Caco-2 (cell line): ENCODE data around the gene ZFPL1. TPM values are rescaled to one million over a fixed set of nuclear protein-coding genes. Genes with fewer than 3 reads are reported as not detected.

Experiments used
- BruUV-seq: library from RNA; stranded (reverse); fragments of 400-500 nt; replicated peaks from 2 replicates; lab custom pipeline; 2021; lab: Mats Ljungman, UMichigan
- CTCF ChIA-PET: fragments of 300-600 bp; sonication (Branson Sonifier 250); formaldehyde crosslinking; loops from one replicate; lab custom pipeline; 2022; ENCODE audit warnings: antibody characterized with exemption; lab: Charles Lee
- POLR2A ChIA-PET: fragments of 300-600 bp; sonication (Branson Sonifier 250); formaldehyde crosslinking; loops from one replicate; lab custom pipeline; 2022; ENCODE audit warnings: antibody characterized with exemption; lab: Charles Lee
- DNase-seq, 2 experiments: peaks; one replicate each; pipeline versions ENCODE4 v3.0.0 to v3.0.0-alpha.2; 2020 to 2022
- H3K27me3 ChIP-seq: replicated peaks from 2 replicates; pipeline ENCODE4 v1.6.0; 2011; ENCODE audit warnings: low read length; ENCODE audit not compliant: control insufficient read depth, insufficient read depth
- H3K36me3 ChIP-seq: 2 replicates; pipeline ENCODE4 v1.5.1; 2011; ENCODE audit warnings: low read length; ENCODE audit not compliant: control insufficient read depth, insufficient read depth
- H3K4me1 ChIP-seq: fragments of 250-450 bp; sonication (Bioruptor Pico); 2 replicates; pipeline ENCODE4 v1.5.1; 2020; ENCODE audit warnings: mild to moderate bottlenecking
- H3K4me3 ChIP-seq: 2 replicates; pipeline ENCODE4 v1.5.1; 2011; ENCODE audit warnings: low read depth, mild to moderate bottlenecking, control low read depth, low read length
- H3K9me3 ChIP-seq: fragments of 250-450 bp; sonication (Bioruptor Pico); 2 replicates; pipeline ENCODE4 v1.5.1; 2020; ENCODE audit warnings: mild to moderate bottlenecking, moderate library complexity
- H3K27ac Mint-ChIP-seq: one replicate; pipeline ENCODE4 v1.8.0; 2022; ENCODE audit warnings: mixed read lengths; ENCODE audit not compliant: unreplicated experiment
- H3K27me3 Mint-ChIP-seq: one replicate; pipeline ENCODE4 v1.8.0; 2022; ENCODE audit warnings: mixed read lengths; ENCODE audit not compliant: insufficient read depth, unreplicated experiment
- H3K36me3 Mint-ChIP-seq: one replicate; pipeline ENCODE4 v1.8.0; 2022; ENCODE audit warnings: mild to moderate bottlenecking, mixed read lengths; ENCODE audit not compliant: insufficient read depth, unreplicated experiment
- H3K4me1 Mint-ChIP-seq: one replicate; pipeline ENCODE4 v1.8.0; 2022; ENCODE audit warnings: low read depth, mixed read lengths; ENCODE audit not compliant: unreplicated experiment
- H3K4me3 Mint-ChIP-seq: one replicate; pipeline ENCODE4 v1.8.0; 2022; ENCODE audit warnings: mild to moderate bottlenecking, moderate library complexity, mixed read lengths; ENCODE audit not compliant: unreplicated experiment
- H3K9me3 Mint-ChIP-seq: one replicate; pipeline ENCODE4 v1.8.0; 2022; ENCODE audit warnings: mixed read lengths; ENCODE audit not compliant: unreplicated experiment
- intact Hi-C: fragments of 100-400 bp; cut with micrococcal nuclease; formaldehyde crosslinking; loops from one replicate; pipeline ENCODE4 v1.10.0; 2022; ENCODE audit not compliant: unreplicated experiment
- total RNA-seq: library from RNA; stranded (reverse); gene quantifications from 2 replicates; pipeline ENCODE4 v1.2.3, GENCODE V29; 2022
- TF ChIP-seq, protein P1 (sequence below), 2 experiments: fragments of 200-600 bp in 1 of 2; IDR thresholded peaks; 1 replicate in 1 of 2; 2 replicates in 1 of 2; pipeline versions ENCODE4 v1.5.1 to v1.8.0; 2011 to 2022; ENCODE audit warnings: antibody characterized with exemption in 1 of 2, control low read depth in 1 of 2, inconsistent platforms in 1 of 2, low read depth in 1 of 2, low read length in 1 of 2, mild to moderate bottlenecking in 1 of 2, moderate library complexity in 1 of 2; ENCODE audit not compliant: insufficient read depth in 1 of 2, severe bottlenecking in 1 of 2, unreplicated experiment in 1 of 2

ZFPL1 gene
- total RNA-seq, 1 experiment from 2014 or later, result 46.0 TPM

DNA sequence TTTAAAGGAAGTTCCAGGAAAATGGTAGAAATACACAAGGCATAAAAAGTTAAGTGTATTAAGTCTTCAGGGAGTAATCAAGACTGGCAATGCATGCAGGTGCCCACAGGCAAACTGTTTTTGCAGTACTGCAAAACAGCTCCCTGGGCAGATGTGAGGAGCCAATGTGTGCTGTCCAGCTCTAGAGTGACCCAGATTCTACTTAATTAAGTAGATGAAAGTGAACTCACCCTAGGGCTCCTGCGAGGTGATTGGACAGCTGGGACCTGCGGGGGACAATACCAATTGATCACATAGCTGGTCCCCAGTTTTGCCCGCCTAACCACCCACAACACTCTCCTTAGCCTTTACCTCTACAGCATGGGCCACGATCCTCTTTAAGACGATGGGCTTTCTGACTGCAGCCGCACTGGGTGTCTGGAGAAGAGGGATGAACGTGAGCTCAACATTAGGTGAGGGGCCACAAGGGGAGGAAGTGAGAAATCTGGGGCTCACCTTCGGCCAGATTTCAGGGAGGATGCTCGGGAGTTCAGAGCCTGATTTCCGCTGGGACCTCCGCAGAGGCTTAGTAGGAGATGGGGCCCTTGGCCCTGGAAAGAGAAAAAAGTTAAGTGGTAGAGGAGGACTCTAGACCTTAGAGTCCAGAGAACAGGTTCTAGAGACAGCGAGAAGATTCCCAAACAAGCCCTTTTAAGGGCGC, 738 bp upstream of the ZFPL1 start:
- ChIA-PET POLR2A (no interaction called here), CTCF (interaction anchor here (0.9 kb wide), 1 partner anchor 69 kb away, joined by 3 read pairs; the partner anchor contains the start of gene ARL2)
- peaks cover 63% of the 10 kb centered on the region for H3K36me3 Mint-ChIP-seq
- TF ChIP-seq, protein P1, sequence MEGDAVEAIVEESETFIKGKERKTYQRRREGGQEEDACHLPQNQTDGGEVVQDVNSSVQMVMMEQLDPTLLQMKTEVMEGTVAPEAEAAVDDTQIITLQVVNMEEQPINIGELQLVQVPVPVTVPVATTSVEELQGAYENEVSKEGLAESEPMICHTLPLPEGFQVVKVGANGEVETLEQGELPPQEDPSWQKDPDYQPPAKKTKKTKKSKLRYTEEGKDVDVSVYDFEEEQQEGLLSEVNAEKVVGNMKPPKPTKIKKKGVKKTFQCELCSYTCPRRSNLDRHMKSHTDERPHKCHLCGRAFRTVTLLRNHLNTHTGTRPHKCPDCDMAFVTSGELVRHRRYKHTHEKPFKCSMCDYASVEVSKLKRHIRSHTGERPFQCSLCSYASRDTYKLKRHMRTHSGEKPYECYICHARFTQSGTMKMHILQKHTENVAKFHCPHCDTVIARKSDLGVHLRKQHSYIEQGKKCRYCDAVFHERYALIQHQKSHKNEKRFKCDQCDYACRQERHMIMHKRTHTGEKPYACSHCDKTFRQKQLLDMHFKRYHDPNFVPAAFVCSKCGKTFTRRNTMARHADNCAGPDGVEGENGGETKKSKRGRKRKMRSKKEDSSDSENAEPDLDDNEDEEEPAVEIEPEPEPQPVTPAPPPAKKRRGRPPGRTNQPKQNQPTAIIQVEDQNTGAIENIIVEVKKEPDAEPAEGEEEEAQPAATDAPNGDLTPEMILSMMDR (IDR thresholded peaks at IDR 0.05; ENCODE audit: insufficient read depth in 1 of 2, low read depth in 1 of 2, low read length in 1 of 2, severe bottlenecking in 1 of 2, unreplicated experiment in 1 of 2), result no peak
- no peaks in the 10 kb centered on the region for H3K9me3 ChIP-seq
- peaks cover 24% of the 10 kb centered on the region for H3K4me1 Mint-ChIP-seq
- H3K9me3 Mint-ChIP-seq, result no peaks in the 10 kb centered on the region
- peak overlapping the region; percentile 58 for H3K4me3 ChIP-seq
- H3K27me3 Mint-ChIP-seq, result no peaks in the 10 kb centered on the region
- H3K27me3 ChIP-seq, result no peaks in the 10 kb centered on the region
- no TSS peak for BruUV-seq
- intact Hi-C loops, result loop anchor here (5.0 kb wide), 1 partner anchor 56 kb away; the partner anchor contains the start of gene SNX15
- H3K4me1 ChIP-seq, result peaks cover 16% of the 10 kb centered on the region; the same call in 1 of the 2 replicates
- peak overlapping the region; percentile 98 for H3K27ac Mint-ChIP-seq
- DNase-seq, result no peak
- H3K36me3 ChIP-seq, result peaks cover 4% of the 10 kb centered on the region; the same call in 1 of the 2 replicates
- peak overlapping the region; percentile 85 for H3K4me3 Mint-ChIP-seq

DNA sequence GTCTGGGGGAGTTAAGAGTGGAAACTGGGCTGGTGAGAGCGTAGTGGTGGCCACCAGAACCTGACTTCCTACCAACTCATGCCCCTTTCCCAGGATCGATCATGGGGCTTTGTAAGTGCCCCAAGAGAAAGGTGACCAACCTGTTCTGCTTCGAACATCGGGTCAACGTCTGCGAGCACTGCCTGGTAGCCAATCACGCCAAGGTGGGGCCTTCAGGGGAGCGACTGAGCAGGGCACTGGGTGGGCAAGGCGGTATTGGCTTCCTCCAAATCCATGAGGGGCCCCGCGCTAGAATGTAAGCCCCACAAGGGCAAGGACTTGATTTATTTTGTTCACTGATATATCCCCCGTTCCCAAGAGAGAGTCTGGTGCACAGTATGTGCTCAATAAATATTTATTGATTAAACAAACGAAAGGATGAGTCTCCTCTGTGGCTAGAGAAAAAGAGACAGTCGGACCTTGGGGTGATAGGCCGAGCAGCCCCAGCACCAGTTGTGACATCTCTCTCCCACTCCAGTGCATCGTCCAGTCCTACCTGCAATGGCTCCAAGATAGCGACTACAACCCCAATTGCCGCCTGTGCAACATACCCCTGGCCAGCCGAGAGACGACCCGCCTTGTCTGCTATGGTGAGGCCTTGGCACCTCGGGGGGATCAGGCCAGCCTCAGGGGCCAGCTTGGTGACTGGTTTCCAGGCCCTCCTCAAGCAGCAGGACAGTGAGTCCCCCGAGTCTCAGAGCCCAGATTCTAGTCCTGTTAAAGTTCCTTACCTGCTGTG, 765 bp downstream of the ZFPL1 start:
- H3K36me3 ChIP-seq, result peaks cover 4% of the 10 kb centered on the region; the same call in 1 of the 2 replicates
- TSS peak; percentile 54 for BruUV-seq
- TF ChIP-seq, protein P1 (IDR thresholded peaks at IDR 0.05; ENCODE audit: insufficient read depth in 1 of 2, low read depth in 1 of 2, low read length in 1 of 2, severe bottlenecking in 1 of 2, unreplicated experiment in 1 of 2), result no peak
- CTCF ChIA-PET, result no interaction called here
- peaks cover 16% of the 10 kb centered on the region; the same call in 1 of the 2 replicates for H3K4me1 ChIP-seq
- H3K27ac Mint-ChIP-seq, result peak overlapping the region; percentile 98
- intact Hi-C loops, result loop anchor here (5.0 kb wide), 1 partner anchor 57 kb away; the partner anchor contains the start of gene SNX15
- peaks cover 62% of the 10 kb centered on the region for H3K36me3 Mint-ChIP-seq
- no peaks in the 10 kb centered on the region for H3K9me3 Mint-ChIP-seq
- no peaks in the 10 kb centered on the region for H3K27me3 ChIP-seq
- H3K27me3 Mint-ChIP-seq, result no peaks in the 10 kb centered on the region
- H3K4me3 ChIP-seq, result peak overlapping the region; percentile 58
- no peaks in the 10 kb centered on the region for H3K9me3 ChIP-seq
- H3K4me3 Mint-ChIP-seq, result peak overlapping the region; percentile 85
- DNase-seq, result no peak
- POLR2A ChIA-PET, result interaction anchor here (1.2 kb wide), 1 partner anchor 27 kb away, joined by 4 read pairs; the partner anchor contains the start of gene TM7SF2
- H3K4me1 Mint-ChIP-seq, result peaks cover 16% of the 10 kb centered on the region

DNA sequence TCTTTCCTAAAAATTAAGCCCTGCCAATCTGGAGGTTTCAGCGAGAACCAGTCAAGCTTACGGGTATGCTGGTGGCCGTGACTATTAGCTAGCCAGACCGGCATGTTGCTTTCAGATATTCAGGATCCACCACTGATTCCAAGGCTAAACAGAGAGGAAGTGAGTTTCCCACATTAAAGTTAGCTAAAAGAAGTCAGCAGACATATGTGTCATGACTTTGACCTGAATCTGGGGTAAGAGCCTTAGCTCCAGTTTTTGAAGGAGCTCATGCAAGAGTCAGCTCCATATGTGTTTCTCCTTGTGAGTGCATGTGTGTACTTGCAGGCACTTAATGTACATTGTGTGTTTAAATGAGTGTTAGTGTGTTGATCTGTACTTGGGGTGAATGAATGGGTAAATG, 1.4 kb downstream of the ZFPL1 start:
- no peaks in the 10 kb centered on the region for H3K27me3 Mint-ChIP-seq
- Histone ChIP-seq H3K27me3 (no peaks in the 10 kb centered on the region), H3K9me3 (no peaks in the 10 kb centered on the region), H3K4me1 (peaks cover 16% of the 10 kb centered on the region; the same call in 1 of the 2 replicates), H3K36me3 (peaks cover 4% of the 10 kb centered on the region; the same call in 1 of the 2 replicates), H3K4me3 (no peak overlapping the region)
- BruUV-seq, result no TSS peak
- POLR2A ChIA-PET, result interaction anchor here (0.6 to 1.2 kb wide), 2 partner anchors 26 to 32 kb away, joined by 3 to 4 read pairs; partner anchors contain the start of gene TM7SF2
- intact Hi-C loops, result no loop called here
- peak overlapping the region; percentile 23 for H3K27ac Mint-ChIP-seq
- H3K4me3 Mint-ChIP-seq, result peak overlapping the region; percentile 85
- no peak for DNase-seq
- TF ChIP-seq, protein P1 (IDR thresholded peaks at IDR 0.05; ENCODE audit: insufficient read depth in 1 of 2, low read depth in 1 of 2, low read length in 1 of 2, severe bottlenecking in 1 of 2, unreplicated experiment in 1 of 2), result no peak
- no peaks in the 10 kb centered on the region for H3K9me3 Mint-ChIP-seq
- H3K36me3 Mint-ChIP-seq, result peaks cover 56% of the 10 kb centered on the region
- peaks cover 16% of the 10 kb centered on the region for H3K4me1 Mint-ChIP-seq
- CTCF ChIA-PET, result no interaction called here
